Measurements from ENCODE around the gene ERLEC1.
"Not testable (repeated sequence)": the region's sequence is repeated elsewhere in the genome, so short reads cannot be mapped to it uniquely, and the experiment has no call there.

ERLEC1 gene

GRCh38 chr2:53753041-53753440 is 33.8 kb upstream of the ERLEC1 start:
- H2AFZ ChIP-seq (ENCODE audit: low read depth): no peak overlapping the region
- H3K4me1 ChIP-seq (ENCODE audit: low read depth, poor library complexity, severe bottlenecking): peaks cover 21% of the 10 kb centered on the region
- H3K27ac ChIP-seq: no peak overlapping the region
- no peak overlapping the region for H3K4me3 ChIP-seq (IDR thresholded peaks at IDR 0.05; ENCODE audit: insufficient read depth, low read depth, low read length)
- no peak for TF ChIP-seq CTCF (conservative IDR thresholded peaks at IDR 0.05; ENCODE audit: low read depth, low read length)
- H3K36me3 ChIP-seq (ENCODE audit: insufficient read depth): no peaks in the 10 kb centered on the region
- H3K79me2 ChIP-seq (ENCODE audit: insufficient read depth, low read depth): no peaks in the 10 kb centered on the region
- H3K27me3 ChIP-seq (ENCODE audit: insufficient read depth, low read depth): no peaks in the 10 kb centered on the region
- no peaks in the 10 kb centered on the region for H4K20me1 ChIP-seq (ENCODE audit: insufficient read depth)
- no peak overlapping the region for H3K4me2 ChIP-seq
- H3K9ac ChIP-seq: no peak overlapping the region

GRCh38 chr2:53755121-53755520 is 31.7 kb upstream of the ERLEC1 start:
- H4K20me1 ChIP-seq (ENCODE audit: insufficient read depth): no peaks in the 10 kb centered on the region
- no peak overlapping the region for H3K9ac ChIP-seq
- no peak overlapping the region for H3K4me3 ChIP-seq (IDR thresholded peaks at IDR 0.05; ENCODE audit: insufficient read depth, low read depth, low read length)
- no peaks in the 10 kb centered on the region for H3K27me3 ChIP-seq (ENCODE audit: insufficient read depth, low read depth)
- H3K4me2 ChIP-seq: no peak overlapping the region
- no peak overlapping the region for H2AFZ ChIP-seq (ENCODE audit: low read depth)
- no peak overlapping the region for H3K27ac ChIP-seq
- peaks cover 14% of the 10 kb centered on the region for H3K4me1 ChIP-seq (ENCODE audit: low read depth, poor library complexity, severe bottlenecking)
- no peaks in the 10 kb centered on the region for H3K79me2 ChIP-seq (ENCODE audit: insufficient read depth, low read depth)
- H3K36me3 ChIP-seq (ENCODE audit: insufficient read depth): no peaks in the 10 kb centered on the region
- no peak for TF ChIP-seq CTCF (conservative IDR thresholded peaks at IDR 0.05; ENCODE audit: low read depth, low read length)

GRCh38 chr2:53756644-53757043 is 30.2 kb upstream of the ERLEC1 start:
- no peak for TF ChIP-seq CTCF (conservative IDR thresholded peaks at IDR 0.05; ENCODE audit: low read depth, low read length)
- H2AFZ ChIP-seq (ENCODE audit: low read depth): no peak overlapping the region
- no peak overlapping the region for H3K4me3 ChIP-seq (IDR thresholded peaks at IDR 0.05; ENCODE audit: insufficient read depth, low read depth, low read length)
- H3K4me1 ChIP-seq (ENCODE audit: low read depth, poor library complexity, severe bottlenecking): no peaks in the 10 kb centered on the region
- H3K27me3 ChIP-seq (ENCODE audit: insufficient read depth, low read depth): no peaks in the 10 kb centered on the region
- no peaks in the 10 kb centered on the region for H4K20me1 ChIP-seq (ENCODE audit: insufficient read depth)
- H3K4me2 ChIP-seq: no peak overlapping the region
- H3K9ac ChIP-seq: no peak overlapping the region
- no peaks in the 10 kb centered on the region for H3K36me3 ChIP-seq (ENCODE audit: insufficient read depth)
- no peak overlapping the region for H3K27ac ChIP-seq
- no peaks in the 10 kb centered on the region for H3K79me2 ChIP-seq (ENCODE audit: insufficient read depth, low read depth)

GRCh38 chr2:53757206-53757605 is 29.6 kb upstream of the ERLEC1 start:
- H2AFZ ChIP-seq (ENCODE audit: low read depth); H3K27ac ChIP-seq; H3K4me2 ChIP-seq; H3K27me3 ChIP-seq (ENCODE audit: insufficient read depth, low read depth); H3K79me2 ChIP-seq (ENCODE audit: insufficient read depth, low read depth); H3K4me1 ChIP-seq (ENCODE audit: low read depth, poor library complexity, severe bottlenecking); H4K20me1 ChIP-seq (ENCODE audit: insufficient read depth); H3K4me3 ChIP-seq (IDR thresholded peaks at IDR 0.05; ENCODE audit: insufficient read depth, low read depth, low read length); H3K9ac ChIP-seq; H3K36me3 ChIP-seq (ENCODE audit: insufficient read depth): not testable (repeated sequence)

GRCh38 chr2:53765767-53766166 is 21.1 kb upstream of the ERLEC1 start:
- Histone ChIP-seq H3K79me2 (ENCODE audit: insufficient read depth, low read depth) (peaks cover 30% of the 10 kb centered on the region), H3K27ac (no peak overlapping the region), H3K4me3 (IDR thresholded peaks at IDR 0.05; ENCODE audit: insufficient read depth, low read depth, low read length) (no peak overlapping the region), H3K9ac (no peak overlapping the region), H3K36me3 (ENCODE audit: insufficient read depth) (no peaks in the 10 kb centered on the region), H3K4me2 (no peak overlapping the region), H4K20me1 (ENCODE audit: insufficient read depth) (no peaks in the 10 kb centered on the region), H2AFZ (ENCODE audit: low read depth) (no peak overlapping the region), H3K4me1 (ENCODE audit: low read depth, poor library complexity, severe bottlenecking) (peaks cover 32% of the 10 kb centered on the region), H3K27me3 (ENCODE audit: insufficient read depth, low read depth) (no peaks in the 10 kb centered on the region)
- TF ChIP-seq CTCF (conservative IDR thresholded peaks at IDR 0.05; ENCODE audit: low read depth, low read length): no peak
